NCI-H82 treated with DMSO at 0.1 percent for 48 hours (cell line): ENCODE results near the gene SPDYE2B.
"Not testable (repeated sequence)": the region's sequence is repeated elsewhere in the genome, so short reads cannot be mapped to it uniquely, and the experiment has no call there.

Source experiments
- DNase-seq: peaks from one replicate; lab custom pipeline; 2025; ENCODE audit not compliant: unreplicated experiment; lab: John Stamatoyannopoulos, UW

SPDYE2B gene

GRCh38 chr7:102649924-102650323 lies at the start of gene SPDYE2B:
SPDYE2B (plus strand) TSS chr7:102650319; CDS start chr7:102652349, 2,030 bp downstream.
- not testable (repeated sequence) for DNase-seq

GRCh38 chr7:102602317-102602716 lies 47.8 kb upstream of the SPDYE2B start:
- not testable (repeated sequence) for DNase-seq

- DNase-seq, result not testable (repeated sequence)
Observed at GRCh38 chr7:102604431-102605145, 45.5 kb upstream of the SPDYE2B start.

- not testable (repeated sequence) for DNase-seq
Observed at GRCh38 chr7:102606848-102607247, 43.3 kb upstream of the SPDYE2B start.

- not testable (repeated sequence) for DNase-seq
Observed at GRCh38 chr7:102609734-102610133, 40.4 kb upstream of the SPDYE2B start.

- not testable (repeated sequence) for DNase-seq
Observed at GRCh38 chr7:102610441-102610840, 39.7 kb upstream of the SPDYE2B start.

- not testable (repeated sequence) for DNase-seq
Observed at GRCh38 chr7:102611013-102611674, 39.0 kb upstream of the SPDYE2B start.

GRCh38 chr7:102611675-102612325 lies 38.3 kb upstream of the SPDYE2B start:
- DNase-seq, result not testable (repeated sequence)

GRCh38 chr7:102613575-102614345 lies 36.4 kb upstream of the SPDYE2B start:
- not testable (repeated sequence) for DNase-seq

- DNase-seq, result not testable (repeated sequence)
Observed at GRCh38 chr7:102614346-102614697, 35.8 kb upstream of the SPDYE2B start.

GRCh38 chr7:102614873-102615272 lies 35.2 kb upstream of the SPDYE2B start:
- not testable (repeated sequence) for DNase-seq

- not testable (repeated sequence) for DNase-seq
Observed at GRCh38 chr7:102615930-102616329, 34.2 kb upstream of the SPDYE2B start.

- not testable (repeated sequence) for DNase-seq
Observed at GRCh38 chr7:102616507-102617125, 33.5 kb upstream of the SPDYE2B start, which contains the start of gene RASA4. RASA4 (minus strand) TSS chr7:102616756; CDS start chr7:102616689, 67 bp downstream.

- not testable (repeated sequence) for DNase-seq
Observed at GRCh38 chr7:102618122-102618521, 32.0 kb upstream of the SPDYE2B start.

GRCh38 chr7:102627271-102627904 lies 22.7 kb upstream of the SPDYE2B start:
- not testable (repeated sequence) for DNase-seq

GRCh38 chr7:102630622-102631021 lies 19.5 kb upstream of the SPDYE2B start:
- DNase-seq, result not testable (repeated sequence)

- DNase-seq, result not testable (repeated sequence)
Observed at GRCh38 chr7:102634299-102634698, 15.8 kb upstream of the SPDYE2B start.

GRCh38 chr7:102635354-102635753 lies 14.8 kb upstream of the SPDYE2B start:
- DNase-seq, result not testable (repeated sequence)

- DNase-seq, result not testable (repeated sequence)
Observed at GRCh38 chr7:102636956-102637355, 13.2 kb upstream of the SPDYE2B start.

- not testable (repeated sequence) for DNase-seq
Observed at GRCh38 chr7:102638848-102639247, 11.3 kb upstream of the SPDYE2B start.
